GM19193 (cell line): ENCODE results near the gene DNAJB12.

ENCODE experiments used
- POLR2A ChIP-seq: IDR thresholded peaks from 4 replicates; pipeline ENCODE4 v1.6.1; 2011; ENCODE audit not compliant: insufficient read depth, insufficient read length; ENCODE audit errors: extremely low read depth

Gene DNAJB12

DNA sequence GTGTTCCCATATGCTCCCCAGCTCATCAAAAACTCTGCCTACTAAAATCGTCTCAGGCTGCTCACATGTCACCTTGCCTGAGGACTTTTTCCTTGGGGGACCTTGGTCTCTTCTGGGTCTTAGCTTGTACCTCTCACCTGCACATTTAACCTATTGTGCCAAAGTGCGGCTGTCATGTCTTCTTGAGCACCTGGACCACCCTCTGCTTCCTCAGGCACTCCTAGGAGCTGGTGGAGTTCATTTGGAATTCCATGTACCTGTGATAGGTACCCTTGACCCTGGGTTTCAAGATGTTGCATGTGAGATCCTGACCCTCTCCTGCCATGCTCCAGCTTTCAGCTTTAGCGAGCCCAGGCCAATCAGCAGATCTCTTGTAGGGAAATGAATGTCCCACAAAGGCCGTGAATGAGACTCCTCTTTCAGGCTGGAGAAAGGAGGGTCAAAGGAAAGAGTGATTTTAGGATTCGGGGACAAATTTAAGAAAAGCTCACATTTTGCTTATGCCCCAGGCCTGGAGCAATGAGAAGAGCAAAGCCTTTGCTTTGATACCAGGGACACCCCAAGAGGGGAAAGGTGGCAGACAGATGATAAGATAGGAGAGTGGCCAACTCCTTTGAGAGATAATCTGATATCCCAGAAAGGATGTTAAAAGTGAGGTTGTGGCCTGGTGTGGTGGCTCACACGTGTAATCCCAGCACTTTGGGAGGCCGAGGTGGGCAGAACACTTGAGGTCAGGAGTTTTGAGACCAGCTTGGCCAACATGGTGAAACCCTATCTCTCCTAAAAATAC is 10.6 kb upstream of the DNAJB12 start:
- TF ChIP-seq POLR2A, result no peak

DNA sequence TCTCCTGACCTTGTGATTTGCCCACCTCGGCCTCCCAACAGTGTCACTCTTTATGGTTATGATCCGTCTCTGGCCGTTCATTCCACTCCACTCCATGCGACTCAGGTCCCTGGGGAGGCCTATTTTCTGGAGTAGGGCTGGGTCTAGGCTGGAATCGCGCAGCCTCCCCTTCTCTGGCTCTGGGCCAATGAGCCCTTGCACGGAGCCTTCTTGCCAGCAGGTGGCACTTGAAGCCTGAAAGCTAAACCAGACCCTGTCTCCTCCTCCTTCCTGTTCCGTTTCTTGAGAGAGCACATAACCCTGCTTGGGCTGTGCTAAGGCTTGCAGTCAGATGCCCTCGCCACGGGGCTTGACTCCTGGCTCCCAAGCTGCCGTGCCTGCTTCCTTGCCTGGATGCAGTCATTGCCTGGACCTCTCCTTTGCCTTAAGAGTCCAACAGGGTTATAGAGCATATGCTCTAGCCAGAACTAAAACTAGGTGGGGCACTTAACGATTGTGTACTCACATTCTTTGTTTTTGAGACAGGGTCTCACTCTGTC is 9.6 kb upstream of the DNAJB12 start:
- peak; percentile 66 for TF ChIP-seq POLR2A

DNA sequence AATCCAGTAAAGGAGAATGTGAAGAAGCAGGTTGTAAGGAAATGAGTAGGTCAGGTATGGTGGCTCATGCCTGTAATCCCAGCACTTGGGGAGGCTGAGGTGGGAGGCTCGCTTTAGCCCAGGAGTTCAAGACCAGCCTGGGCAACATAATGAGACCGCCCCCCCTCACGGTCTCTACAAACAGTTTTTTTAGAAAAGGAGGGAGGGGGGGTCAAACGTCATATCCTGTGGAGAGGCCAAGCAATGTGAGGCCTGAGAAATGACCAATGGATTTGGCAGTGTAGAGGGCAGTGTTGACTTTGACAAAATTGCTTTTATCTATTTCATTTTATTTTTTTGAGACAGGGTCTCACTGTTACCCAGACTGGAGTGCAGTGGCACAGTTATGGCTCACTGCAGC is 2.3 kb upstream of the DNAJB12 start:
- no peak for TF ChIP-seq POLR2A

DNA sequence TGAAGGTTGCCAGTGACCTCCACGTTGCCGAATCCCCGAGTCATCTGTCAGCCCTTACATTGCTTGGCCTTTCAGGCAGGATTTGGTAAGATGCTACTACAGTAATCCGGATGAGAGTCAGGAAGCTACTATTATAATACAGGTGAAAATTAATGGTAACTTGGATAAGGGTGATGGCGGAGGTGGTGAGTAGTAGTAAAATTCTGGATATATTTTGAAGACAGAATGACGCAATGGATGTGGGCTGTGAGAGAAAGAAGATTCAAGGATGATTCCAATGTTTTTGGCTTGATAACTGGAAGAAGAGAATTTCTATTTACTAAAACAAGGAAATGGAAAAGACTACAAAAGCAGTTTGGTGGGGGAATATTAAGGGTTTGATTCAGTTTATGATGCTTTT is 1.4 kb upstream of the DNAJB12 start:
- TF ChIP-seq POLR2A, result no peak

DNA sequence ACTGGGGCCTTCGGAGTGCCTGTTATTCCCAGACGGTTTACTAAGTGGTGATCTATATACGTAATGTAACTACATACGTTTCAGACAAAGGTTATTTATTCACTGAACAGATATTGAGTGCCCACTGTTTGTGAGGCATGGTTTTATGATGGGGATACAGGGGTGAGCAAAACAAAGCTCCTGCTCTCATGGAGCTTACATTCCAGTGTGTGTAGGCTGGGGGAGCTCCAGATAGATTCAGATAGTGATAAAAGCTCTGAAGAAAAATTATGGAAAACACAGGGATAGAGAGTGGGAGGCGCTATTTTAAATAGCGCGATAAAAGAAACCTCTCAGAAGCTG is 466 bp upstream of the DNAJB12 start:
- no peak for TF ChIP-seq POLR2A

DNA sequence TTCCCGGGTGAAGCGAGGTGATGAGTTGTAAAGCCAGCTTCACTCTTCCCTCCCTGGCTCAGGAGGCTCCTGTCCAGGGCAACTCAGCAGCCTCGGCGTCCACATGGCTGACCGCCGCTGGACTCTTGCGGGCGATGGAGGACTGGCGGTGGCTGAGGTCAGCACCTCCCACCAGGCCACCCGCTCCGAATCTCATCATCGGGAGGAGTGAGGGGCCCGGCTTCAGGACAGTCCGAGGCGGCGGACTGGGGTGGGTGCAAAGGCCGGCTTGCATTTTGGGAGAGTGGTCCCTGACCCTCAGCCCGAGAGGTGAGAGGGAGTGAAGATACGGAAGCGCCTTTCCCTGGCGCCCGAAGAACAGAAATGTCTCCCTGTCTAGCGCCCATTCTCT is 759 bp downstream of the DNAJB12 start:
- TF ChIP-seq POLR2A, result no peak

DNA sequence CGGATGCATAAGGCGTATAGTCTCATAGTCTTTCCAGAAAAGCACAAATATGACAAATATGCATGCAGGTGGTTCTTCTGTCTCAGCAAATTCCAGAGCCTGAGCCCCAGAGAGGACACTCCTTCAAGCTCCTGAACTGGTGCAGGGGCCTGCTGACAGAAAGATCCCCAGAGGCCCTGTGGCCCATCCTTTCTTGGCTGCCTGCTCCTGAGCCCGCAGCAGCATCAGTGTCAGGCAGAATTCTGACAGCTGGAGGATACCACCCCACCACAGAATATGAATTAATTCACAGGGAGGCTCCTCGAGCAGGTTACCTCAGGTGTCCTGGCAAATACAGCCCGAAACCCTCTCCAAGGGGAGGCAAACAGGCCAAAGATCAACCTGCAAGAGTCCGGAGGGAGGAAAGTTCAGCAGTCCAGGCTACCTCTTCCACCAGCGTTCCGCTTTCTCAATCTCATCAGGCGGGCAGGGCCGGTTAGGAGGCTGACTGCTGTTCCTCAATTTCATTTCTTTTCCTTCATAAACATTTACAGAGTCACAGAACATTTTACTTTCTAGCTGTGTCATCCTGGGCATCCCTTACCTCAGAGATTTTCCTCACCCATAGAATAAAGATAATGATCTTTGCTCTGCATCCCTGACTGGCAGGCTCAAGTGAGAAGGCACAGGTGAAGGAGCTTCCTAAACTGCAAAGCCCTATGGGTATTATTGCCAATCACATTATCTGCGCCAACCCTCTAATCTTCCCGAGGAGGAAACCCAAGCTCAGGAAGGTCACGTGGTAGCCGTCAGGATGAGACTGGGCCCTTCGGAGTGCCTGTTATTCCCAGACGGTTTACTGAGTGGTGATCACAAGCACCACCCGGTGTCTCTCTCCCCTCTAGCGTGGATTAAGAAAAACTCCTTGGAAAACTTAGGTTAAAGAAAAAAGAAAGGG is 1.4 kb downstream of the DNAJB12 start:
- no peak for TF ChIP-seq POLR2A

DNA sequence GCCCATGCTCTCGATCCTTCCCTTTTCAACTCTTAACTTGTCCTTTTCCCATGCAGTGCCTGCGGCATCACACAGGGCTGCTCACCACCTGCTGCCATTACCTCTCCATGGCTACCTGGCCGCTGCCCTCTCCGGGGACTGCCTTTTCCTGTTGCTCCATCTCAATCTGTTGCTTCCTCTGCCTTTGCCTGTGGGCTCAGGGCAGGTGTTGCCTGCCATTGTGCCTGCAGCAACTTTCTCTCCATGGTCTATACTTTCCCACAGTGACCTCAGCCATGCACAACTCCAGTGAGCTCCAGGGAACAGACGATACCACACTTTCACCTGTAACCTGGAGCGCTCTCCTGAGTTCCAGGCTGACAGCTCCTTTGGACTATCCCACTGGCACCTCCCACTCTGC is 3.2 kb downstream of the DNAJB12 start:
- no peak for TF ChIP-seq POLR2A

DNA sequence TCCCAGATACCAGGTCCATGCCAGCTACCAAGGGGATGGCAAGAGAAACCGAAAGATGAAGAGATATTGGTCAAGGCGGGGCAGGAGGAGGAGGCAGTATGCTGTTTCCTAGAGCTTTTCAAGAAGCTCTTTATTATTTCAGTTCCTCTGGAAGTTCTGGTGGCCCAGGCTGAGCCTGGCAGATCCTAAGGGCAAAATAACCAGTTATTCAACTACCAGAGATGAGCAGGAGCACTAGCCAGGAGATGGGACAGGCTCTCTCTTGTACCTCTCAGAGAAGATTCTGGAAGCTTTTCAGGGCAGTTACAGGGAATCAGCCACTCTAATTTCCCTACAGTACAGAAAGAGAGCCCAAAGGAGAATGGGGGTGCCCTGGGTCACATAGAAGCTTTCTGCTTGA is 5.3 kb downstream of the DNAJB12 start:
- TF ChIP-seq POLR2A, result no peak

DNA sequence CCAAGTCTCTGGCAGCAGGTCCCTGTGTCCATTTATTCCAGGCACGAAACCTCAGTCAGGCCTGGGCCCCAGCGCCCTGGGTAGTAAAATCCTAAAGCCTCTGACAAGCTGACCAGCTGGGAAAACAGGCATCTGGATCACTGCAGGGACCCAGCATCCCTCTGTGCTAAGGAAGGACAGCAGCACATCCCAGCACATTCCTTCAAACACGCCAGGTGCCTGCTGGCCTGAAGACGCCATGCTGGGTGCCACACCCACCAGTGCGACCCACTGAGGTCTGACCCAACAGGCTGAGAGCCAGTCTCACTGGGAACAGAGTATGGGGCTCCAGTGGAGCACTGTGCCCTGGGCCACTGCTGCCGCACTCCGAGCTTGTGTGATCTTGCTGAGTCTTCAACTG is 6.4 kb downstream of the DNAJB12 start:
- no peak for TF ChIP-seq POLR2A

DNA sequence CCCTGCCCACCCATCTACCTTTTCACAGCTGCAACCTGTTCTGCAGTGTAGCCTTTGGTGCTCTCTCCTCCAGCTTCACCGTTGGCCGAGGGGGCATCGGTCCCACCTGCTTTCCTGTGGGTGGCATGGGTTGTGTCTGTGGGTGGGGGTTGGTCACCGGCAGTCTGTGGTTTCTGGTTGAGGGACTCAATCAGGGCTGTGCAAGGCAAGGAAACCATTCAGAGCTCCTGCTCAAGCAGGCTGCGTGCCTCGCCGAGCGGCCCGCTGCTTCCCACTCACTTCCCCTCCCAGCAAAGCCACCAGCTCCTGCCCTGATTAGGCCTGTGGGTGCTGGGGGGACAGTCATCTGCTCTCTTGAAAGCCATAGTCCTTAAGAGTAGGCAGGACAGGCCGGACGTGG is 9.8 kb downstream of the DNAJB12 start:
- no peak for TF ChIP-seq POLR2A

DNA sequence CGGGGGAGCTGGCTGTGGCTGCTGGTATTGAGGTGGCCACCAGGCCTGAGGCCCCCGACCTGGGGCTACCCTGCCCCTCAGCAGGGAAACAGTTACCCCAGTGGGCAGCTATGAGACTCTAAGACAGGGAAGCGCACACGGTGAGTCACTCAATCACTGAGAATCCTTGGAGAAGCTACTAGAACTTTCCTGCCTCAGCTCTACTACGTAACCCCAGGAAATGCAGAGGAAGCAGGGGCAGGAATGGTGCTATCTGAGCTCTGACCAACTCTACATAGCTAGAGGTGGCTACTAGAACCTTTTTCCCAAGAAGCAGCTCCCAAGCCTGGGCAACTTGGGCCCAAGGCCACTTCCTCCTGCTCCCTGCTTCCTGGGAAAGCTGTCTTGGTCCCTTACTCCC is 11.8 kb downstream of the DNAJB12 start:
- TF ChIP-seq POLR2A, result no peak

DNA sequence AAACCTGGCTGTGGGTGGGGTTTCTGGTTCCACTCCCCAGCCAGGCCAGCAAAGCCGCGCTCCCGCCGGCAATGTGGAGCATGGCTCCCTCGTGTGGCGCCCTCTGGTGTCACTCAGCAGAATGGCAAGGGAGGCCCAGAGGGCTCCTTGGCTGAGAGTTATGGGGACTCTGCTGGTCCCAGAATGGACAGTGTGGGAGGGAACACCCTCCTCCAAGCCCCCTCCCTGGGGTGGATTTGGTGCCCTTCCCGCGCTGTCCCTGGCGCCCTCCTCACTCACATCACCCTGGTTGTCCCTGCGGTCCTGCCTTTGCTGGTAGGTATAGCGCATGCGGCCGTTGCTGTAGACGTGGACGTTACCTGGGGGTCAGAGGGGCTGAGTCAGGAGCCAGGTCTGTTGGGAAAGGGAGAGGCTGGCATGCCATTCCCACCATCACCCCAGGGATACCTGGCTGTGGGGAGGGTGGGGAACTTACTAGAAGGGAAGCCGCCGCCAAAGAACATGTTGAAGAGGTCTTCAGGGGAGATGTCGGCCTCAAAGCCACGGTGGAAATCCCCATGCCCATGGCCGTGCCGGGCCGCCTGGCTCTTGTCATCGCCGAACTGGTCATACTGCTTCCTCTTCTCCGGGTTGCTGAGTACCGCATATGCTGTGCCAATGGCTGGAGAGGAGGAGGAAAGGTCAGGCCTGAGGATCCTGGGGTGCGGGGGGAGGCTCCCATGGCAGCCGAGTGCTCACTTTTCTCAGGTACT is 14.0 kb downstream of the DNAJB12 start:
- TF ChIP-seq POLR2A, result no peak

DNA sequence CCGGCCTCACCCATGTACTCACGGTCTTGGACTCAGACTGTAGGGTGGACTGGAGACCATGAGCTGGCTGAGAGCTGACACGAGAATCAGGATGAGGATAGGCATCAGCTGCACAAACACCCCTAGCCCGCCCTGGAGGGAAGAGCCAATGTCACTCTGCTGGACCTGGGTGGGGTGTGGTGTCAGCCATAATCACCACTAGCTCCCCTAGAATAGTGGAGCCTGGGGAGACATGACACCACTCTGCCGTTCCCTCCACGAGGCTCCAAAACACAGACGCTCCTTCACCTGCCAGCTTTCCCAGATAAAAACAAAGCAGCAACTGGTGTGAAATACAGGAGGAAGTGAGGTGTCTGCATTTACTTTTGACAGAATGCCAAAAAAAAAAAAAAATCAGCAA is 16.5 kb downstream of the DNAJB12 start:
- no peak for TF ChIP-seq POLR2A

DNA sequence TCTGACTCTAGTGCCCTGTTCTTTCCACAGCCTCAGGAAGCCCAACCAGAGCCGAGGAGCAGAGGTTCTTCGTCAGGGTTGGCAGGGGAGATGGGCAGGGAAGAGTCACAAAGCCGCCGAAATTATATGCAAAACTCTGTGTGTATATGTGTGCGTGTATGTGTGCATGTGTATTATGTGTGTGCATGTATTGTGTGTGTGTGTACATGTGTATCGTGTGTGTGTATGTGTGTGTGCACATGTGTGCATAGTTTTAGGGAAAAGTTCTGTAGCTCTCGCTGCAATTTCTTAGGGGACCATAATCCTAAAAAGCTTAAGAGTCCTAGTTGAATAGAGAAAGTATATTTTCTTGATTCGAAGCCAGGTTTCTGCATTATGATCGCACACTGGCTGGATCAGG is 17.0 kb downstream of the DNAJB12 start:
- TF ChIP-seq POLR2A, result no peak
